ENCODE results near the gene CALB2.

DNA sequence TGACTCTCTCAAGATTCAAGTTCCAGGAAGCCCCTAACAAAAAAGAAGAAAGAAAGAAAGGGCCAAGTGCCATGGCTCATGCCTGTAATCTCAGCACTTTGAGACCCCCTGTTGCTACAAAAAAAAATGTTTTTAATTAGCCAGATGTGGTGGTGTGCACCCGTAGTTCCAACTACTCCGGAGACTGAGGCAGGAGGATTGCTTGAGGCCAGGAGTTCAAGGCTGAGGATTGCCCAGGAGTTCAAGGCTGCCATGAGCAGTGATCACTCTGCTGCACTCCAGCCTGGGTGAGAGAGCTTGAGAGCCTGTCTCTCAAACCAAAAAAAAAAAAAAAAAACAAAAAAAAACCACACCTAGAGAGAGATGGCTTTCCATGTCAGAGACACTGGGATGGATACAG, 64.5 kb downstream of the CALB2 start:
- no peak for TF ChIP-seq CTCF (IDR thresholded peaks at IDR 0.05)
- no peak for TF ChIP-seq EZH2 (IDR thresholded peaks at IDR 0.05; ENCODE audit: borderline replicate concordance, insufficient read depth, low read depth, low read length, poor library complexity, severe bottlenecking)
